Stomach (tissue), 4 donors: ENCODE data around the gene VASP.

Experiments used
- POLR2A ChIP-seq, 4 donors: fragments of 450-650 bp; IDR thresholded peaks; one replicate each; pipeline ENCODE4 v1.6.1; 2016; ENCODE audit warnings: antibody characterized with exemption in 4 of 4, control low read depth in 2 of 4, mild to moderate bottlenecking in 1 of 4, moderate library complexity in 1 of 4
- POLR2AphosphoS5 ChIP-seq, 3 donors: sonication (generic); formaldehyde crosslinking; IDR thresholded peaks; one replicate each; pipeline ENCODE4 v1.6.1; 2016; ENCODE audit warnings: antibody characterized with exemption in 3 of 3
- TF ChIP-seq, protein P1 (sequence below), 7 experiments: fragments of 450-650 bp in 4 of 7; fragments of 200-600 bp in 3 of 7; sonication (generic) in 3 of 7; IDR thresholded peaks; one replicate each; pipeline ENCODE4 v1.5.1; 2016 to 2019; ENCODE audit warnings: antibody characterized with exemption in 7 of 7, control low read depth in 2 of 7, mild to moderate bottlenecking in 1 of 7

DNA sequence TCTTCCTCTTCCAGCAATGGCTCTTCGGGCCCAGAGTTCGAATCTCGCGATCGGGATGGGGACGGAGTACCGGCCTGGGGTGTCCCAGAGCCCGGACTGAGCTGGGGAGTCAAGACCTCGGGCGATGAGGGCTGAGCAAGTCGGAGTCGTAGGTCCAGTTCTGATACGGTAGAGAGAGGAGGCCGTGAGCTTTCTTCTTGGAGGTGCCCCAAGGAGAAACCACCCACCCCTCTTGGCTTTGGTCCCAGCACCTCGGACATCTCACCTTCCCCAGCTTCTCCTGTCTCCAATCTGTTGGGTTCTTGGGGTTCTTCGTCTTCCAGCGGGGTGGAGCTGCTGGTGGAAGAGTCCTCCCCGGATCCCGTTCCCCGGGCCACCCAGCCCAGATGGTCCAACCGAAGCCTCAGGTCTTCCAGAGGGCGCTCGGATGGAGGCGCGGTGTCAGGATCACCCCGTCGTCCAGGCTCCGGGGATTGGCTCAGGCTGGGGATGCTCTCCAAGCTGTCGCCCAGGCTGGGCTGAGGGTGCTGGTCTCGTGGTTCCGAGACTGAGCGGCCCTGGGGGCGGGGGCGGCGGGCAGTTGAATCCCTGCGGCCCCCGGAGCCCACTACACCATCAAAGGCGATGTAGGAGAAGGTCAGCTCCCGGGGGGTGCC, 12.9 kb upstream of the VASP start:
- TF ChIP-seq, protein P1, sequence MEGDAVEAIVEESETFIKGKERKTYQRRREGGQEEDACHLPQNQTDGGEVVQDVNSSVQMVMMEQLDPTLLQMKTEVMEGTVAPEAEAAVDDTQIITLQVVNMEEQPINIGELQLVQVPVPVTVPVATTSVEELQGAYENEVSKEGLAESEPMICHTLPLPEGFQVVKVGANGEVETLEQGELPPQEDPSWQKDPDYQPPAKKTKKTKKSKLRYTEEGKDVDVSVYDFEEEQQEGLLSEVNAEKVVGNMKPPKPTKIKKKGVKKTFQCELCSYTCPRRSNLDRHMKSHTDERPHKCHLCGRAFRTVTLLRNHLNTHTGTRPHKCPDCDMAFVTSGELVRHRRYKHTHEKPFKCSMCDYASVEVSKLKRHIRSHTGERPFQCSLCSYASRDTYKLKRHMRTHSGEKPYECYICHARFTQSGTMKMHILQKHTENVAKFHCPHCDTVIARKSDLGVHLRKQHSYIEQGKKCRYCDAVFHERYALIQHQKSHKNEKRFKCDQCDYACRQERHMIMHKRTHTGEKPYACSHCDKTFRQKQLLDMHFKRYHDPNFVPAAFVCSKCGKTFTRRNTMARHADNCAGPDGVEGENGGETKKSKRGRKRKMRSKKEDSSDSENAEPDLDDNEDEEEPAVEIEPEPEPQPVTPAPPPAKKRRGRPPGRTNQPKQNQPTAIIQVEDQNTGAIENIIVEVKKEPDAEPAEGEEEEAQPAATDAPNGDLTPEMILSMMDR (IDR thresholded peaks at IDR 0.05): no peak
- no peak for TF ChIP-seq POLR2A (IDR thresholded peaks at IDR 0.05)
- TF ChIP-seq POLR2AphosphoS5 (IDR thresholded peaks at IDR 0.05): no peak
